Gastroesophageal sphincter (tissue), 4 donors: ENCODE results near the gene FBXL16. TPM values are rescaled to one million over a fixed set of nuclear protein-coding genes. Genes with fewer than 3 reads are reported as not detected.

Experiments used
- ATAC-seq: fragments of 150-250 bp; one replicate; pipeline ENCODE4 v1.9.1; 2016; ENCODE audit warnings: mild to moderate bottlenecking, moderate library complexity
- H3K27ac ChIP-seq, 4 donors: fragments of 200-600 bp; sonication (generic) in 3 of 4; 1 replicate in 3 of 4; 2 replicates in 1 of 4; pipeline ENCODE4 v1.5.1; 2016 to 2019
- H3K27me3 ChIP-seq: fragments of 200-600 bp; sonication (generic); one replicate; pipeline ENCODE4 v1.5.1; 2019
- H3K36me3 ChIP-seq, 2 donors: fragments of 200-600 bp; sonication (generic); one replicate each; pipeline ENCODE4 v1.5.1; 2019; ENCODE audit warnings: control low read depth in 1 of 2
- H3K4me1 ChIP-seq, 3 donors: fragments of 200-600 bp; sonication (generic); 1 replicate in 2 of 3; 2 replicates in 1 of 3; pipeline ENCODE4 v1.5.1; 2016 to 2019; ENCODE audit warnings: control low read depth in 2 of 3
- H3K4me3 ChIP-seq, 2 donors: fragments of 200-600 bp; sonication (generic); one replicate each; pipeline ENCODE4 v1.5.1; 2019; ENCODE audit warnings: mild to moderate bottlenecking in 1 of 2, moderate library complexity in 1 of 2
- H3K9me3 ChIP-seq, 3 donors: fragments of 200-600 bp; sonication (generic); one replicate each; pipeline ENCODE4 v1.5.1; 2017 to 2019; ENCODE audit warnings: control low read depth in 2 of 3
- EP300 ChIP-seq: sonication (generic); formaldehyde crosslinking; IDR thresholded peaks from one replicate; pipeline ENCODE4 v1.6.1; 2017; ENCODE audit warnings: antibody characterized with exemption, mild to moderate bottlenecking
- POLR2A ChIP-seq, 2 donors: fragments of 450-650 bp; IDR thresholded peaks; one replicate each; pipeline ENCODE4 v1.6.1; 2017; ENCODE audit warnings: antibody characterized with exemption in 2 of 2, mild to moderate bottlenecking in 2 of 2, moderate library complexity in 1 of 2
- POLR2AphosphoS5 ChIP-seq: sonication (generic); formaldehyde crosslinking; IDR thresholded peaks from one replicate; pipeline ENCODE4 v1.6.1; 2017; ENCODE audit warnings: antibody characterized with exemption
- WGBS, 2 donors: methylation state at CpG; one replicate each; pipeline ENCODE4 v1.1.5; 2018; ENCODE audit warnings: low coverage in 1 of 2; 5-methylcytosine and 5-hydroxymethylcytosine counted together
- total RNA-seq, 4 donors: library from RNA; depleted of rRNA; stranded (reverse); fragments of >200 nt; gene quantifications; one replicate each; pipeline ENCODE4 v1.1.0, GENCODE V29; 2016
- TF ChIP-seq, protein P1 (sequence below), 4 experiments: fragments of 200-600 bp in 2 of 4; fragments of 450-650 bp in 2 of 4; sonication (generic) in 1 of 4; IDR thresholded peaks; one replicate each; pipeline ENCODE4 v1.5.1; 2017 to 2019; ENCODE audit warnings: antibody characterized with exemption in 4 of 4, mild to moderate bottlenecking in 2 of 4, moderate library complexity in 2 of 4

The FBXL16 gene
- total RNA-seq, 4 donors from 2014 or later = 0.27 to 1.4 (median 0.35) TPM

DNA sequence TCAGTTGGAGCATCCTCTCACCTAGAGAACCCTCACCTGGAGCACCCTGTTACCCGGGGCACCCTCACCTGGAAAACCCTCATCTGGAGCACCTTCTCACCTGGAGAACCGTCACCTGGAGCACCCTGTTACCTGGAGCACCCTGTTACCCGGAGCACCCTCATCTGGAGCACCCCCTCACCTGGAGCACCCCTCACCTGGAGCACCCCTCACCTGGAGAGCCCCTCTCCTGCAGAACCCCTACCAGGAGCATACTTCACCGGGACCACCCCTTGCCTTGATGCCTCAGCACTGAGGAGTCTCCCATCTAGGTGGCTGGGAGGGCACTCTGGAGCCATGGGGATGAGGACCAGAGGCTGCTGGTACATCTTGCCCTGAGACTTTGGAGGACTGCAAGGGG lies 3.4 kb upstream of the FBXL16 start:
- H3K9me3 ChIP-seq = no peaks in the 10 kb centered on the region
- H3K36me3 ChIP-seq = no peaks in the 10 kb centered on the region
- no peak overlapping the region for H3K27ac ChIP-seq
- TF ChIP-seq EP300 (no peak), POLR2A (IDR thresholded peaks at IDR 0.05) (no peak), POLR2AphosphoS5 (no peak)
- TF ChIP-seq, protein P1, sequence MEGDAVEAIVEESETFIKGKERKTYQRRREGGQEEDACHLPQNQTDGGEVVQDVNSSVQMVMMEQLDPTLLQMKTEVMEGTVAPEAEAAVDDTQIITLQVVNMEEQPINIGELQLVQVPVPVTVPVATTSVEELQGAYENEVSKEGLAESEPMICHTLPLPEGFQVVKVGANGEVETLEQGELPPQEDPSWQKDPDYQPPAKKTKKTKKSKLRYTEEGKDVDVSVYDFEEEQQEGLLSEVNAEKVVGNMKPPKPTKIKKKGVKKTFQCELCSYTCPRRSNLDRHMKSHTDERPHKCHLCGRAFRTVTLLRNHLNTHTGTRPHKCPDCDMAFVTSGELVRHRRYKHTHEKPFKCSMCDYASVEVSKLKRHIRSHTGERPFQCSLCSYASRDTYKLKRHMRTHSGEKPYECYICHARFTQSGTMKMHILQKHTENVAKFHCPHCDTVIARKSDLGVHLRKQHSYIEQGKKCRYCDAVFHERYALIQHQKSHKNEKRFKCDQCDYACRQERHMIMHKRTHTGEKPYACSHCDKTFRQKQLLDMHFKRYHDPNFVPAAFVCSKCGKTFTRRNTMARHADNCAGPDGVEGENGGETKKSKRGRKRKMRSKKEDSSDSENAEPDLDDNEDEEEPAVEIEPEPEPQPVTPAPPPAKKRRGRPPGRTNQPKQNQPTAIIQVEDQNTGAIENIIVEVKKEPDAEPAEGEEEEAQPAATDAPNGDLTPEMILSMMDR (IDR thresholded peaks at IDR 0.05) = no peak
- no peak for ATAC-seq
- peaks cover 0 to 44% (median 7%) of the 10 kb centered on the region in 3 donors for H3K4me1 ChIP-seq
- H3K27me3 ChIP-seq = peaks cover 85% of the 10 kb centered on the region
- no peak overlapping the region for H3K4me3 ChIP-seq
- 79 to 100% methylated on average over 1 to 2 of the region's 4 CpGs for WGBS, 2 donors

DNA sequence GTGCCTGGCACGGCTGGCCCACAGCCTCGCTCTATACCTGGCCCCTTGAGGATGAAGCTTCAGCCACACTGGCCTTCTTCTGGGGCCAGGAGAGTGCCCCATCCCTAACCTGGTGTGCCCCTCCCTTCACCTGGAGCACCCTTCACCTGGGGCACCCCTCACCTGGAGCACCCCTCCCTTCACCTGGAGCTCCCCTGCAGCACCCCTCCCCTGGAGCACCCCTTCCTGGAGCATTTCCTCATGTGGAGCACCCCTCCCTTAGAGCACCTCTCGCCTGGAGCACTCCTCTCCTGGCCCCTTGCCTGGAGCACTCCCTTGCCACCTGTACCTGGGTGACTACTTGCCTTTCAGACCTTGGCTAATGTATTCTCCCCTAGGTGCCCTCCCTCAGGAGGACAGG lies 2.4 kb upstream of the FBXL16 start:
- TF ChIP-seq, protein P1 (IDR thresholded peaks at IDR 0.05) = no peak
- TF ChIP-seq EP300 (no peak), POLR2AphosphoS5 (no peak), POLR2A (IDR thresholded peaks at IDR 0.05) (no peak)
- peaks cover 95% of the 10 kb centered on the region for H3K27me3 ChIP-seq
- no peaks in the 10 kb centered on the region for H3K36me3 ChIP-seq

GRCh38 chr16:707062-707538 lies 1.5 kb upstream of the FBXL16 start:
- no peaks in the 10 kb centered on the region for H3K36me3 ChIP-seq
- H3K27ac ChIP-seq = no peak overlapping the region
- no CpG with 5 or more reads among the region's 14 CpGs for WGBS, 2 donors
- no peak overlapping the region for H3K4me3 ChIP-seq
- peaks cover 0 to 44% (median 7%) of the 10 kb centered on the region in 3 donors for H3K4me1 ChIP-seq
- no peaks in the 10 kb centered on the region for H3K9me3 ChIP-seq
- no peak for ATAC-seq
- peaks cover 100% of the 10 kb centered on the region for H3K27me3 ChIP-seq
- no peak for TF ChIP-seq POLR2A (IDR thresholded peaks at IDR 0.05)
- TF ChIP-seq, protein P1 (IDR thresholded peaks at IDR 0.05) = no peak
- no peak for TF ChIP-seq EP300

More for the DNA sequence above, 2.4 kb upstream of the FBXL16 start:
- Histone ChIP-seq H3K9me3 (no peaks in the 10 kb centered on the region), H3K27ac (no peak overlapping the region), H3K4me1 (peaks cover 0 to 44% (median 7%) of the 10 kb centered on the region in 3 donors), H3K4me3 (no peak overlapping the region)
- ATAC-seq = no peak
- WGBS, 2 donors = 67% methylated on average over 3 of the region's 3 CpGs; no CpG with 5 or more reads in 1 of the 2 donors

DNA sequence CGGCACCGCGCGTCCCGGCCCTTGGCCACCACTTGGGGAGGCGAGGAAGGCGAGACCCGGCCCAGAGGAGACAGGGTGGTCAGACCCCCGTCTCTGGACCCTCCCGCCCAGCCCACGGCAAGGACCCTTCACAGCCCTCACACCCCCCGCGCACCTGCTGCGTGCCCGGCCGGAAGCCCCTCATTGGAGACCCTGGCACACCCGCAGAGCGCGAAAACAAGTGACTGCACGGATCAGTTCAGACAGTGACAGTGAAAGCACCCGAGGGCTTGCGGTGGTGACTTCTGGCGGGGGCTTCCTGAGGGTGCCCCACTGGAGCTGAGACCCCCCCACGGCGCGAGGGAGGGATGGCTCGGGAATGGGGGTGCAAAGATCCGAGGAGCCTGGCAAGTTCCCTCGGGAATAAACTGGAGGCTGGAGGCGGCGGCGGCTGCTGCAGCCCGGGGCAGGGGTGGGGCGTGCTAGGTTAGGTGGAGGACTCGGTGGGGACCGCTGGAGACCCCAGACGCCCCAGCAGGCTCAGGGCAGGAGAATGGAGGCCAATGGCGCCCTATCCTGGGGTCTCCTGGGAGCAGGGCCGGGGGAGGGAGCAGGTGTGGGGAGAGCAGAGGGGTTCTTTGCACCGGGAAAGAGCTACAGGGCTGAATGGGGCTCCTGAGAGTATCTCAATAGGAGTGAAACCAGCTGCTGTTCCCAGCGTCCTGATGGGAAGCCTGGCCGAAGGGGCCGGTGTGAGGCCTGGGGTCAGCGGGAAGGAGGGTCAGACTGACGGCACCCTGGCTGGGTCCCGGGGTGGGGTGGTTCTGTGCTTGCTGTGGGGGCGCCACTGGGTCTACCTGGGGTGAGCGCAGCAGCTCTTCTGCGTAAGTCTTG lies 824 bp upstream of the FBXL16 start:
- Histone ChIP-seq H3K36me3 (no peaks in the 10 kb centered on the region), H3K4me3 (peak overlapping the region in 1 of 2 donors; percentile 16), H3K27me3 (peaks cover 100% of the 10 kb centered on the region), H3K27ac (no peak overlapping the region), H3K4me1 (peaks cover 0 to 38% (median 7%) of the 10 kb centered on the region in 3 donors), H3K9me3 (no peaks in the 10 kb centered on the region)
- whole genome bisulfite sequencing, 2 donors = 3 to 9% methylated on average over 6 of the region's 49 CpGs
- TF ChIP-seq EP300 (no peak), POLR2AphosphoS5 (no peak), POLR2A (IDR thresholded peaks at IDR 0.05) (no peak)
- TF ChIP-seq, protein P1 (IDR thresholded peaks at IDR 0.05) = no peak
- ATAC-seq = no peak
